HL-60/S4 treated with phorbol 12-myristate 13-acetate at 8.2 ng/mL for 4 days and 3 days (cell line): ENCODE data around the gene CHD8.
"Not testable (repeated sequence)": the region's sequence is repeated elsewhere in the genome, so short reads cannot be mapped to it uniquely, and the experiment has no call there.

Experiments used
- in situ Hi-C: fragments of 300-500 bp; cut with MboI; formaldehyde crosslinking; loops from 2 replicates; pipeline ENCODE4 v1.15.0; 2022; ENCODE audit warnings: low sequenced_read_pairs

Gene CHD8

GRCh38 chr14:21372814-21373213 lies 83.1 kb downstream of the CHD8 start:
- in situ Hi-C loops, result not testable (repeated sequence)

- in situ Hi-C loops, result no loop called here
These were observed 85.8 kb downstream of the CHD8 start for GRCh38 chr14:21369949-21370679.

- in situ Hi-C loops, result no loop called here
These were observed 88.3 kb downstream of the CHD8 start for GRCh38 chr14:21367582-21368144.

- in situ Hi-C loops, result no loop called here
These were observed 99.4 kb downstream of the CHD8 start for GRCh38 chr14:21356511-21356910.

GRCh38 chr14:21352587-21352986 lies 103.3 kb downstream of the CHD8 start:
- in situ Hi-C loops, result no loop called here

GRCh38 chr14:21350539-21350938 lies 105.4 kb downstream of the CHD8 start:
- in situ Hi-C loops, result no loop called here

DNA sequence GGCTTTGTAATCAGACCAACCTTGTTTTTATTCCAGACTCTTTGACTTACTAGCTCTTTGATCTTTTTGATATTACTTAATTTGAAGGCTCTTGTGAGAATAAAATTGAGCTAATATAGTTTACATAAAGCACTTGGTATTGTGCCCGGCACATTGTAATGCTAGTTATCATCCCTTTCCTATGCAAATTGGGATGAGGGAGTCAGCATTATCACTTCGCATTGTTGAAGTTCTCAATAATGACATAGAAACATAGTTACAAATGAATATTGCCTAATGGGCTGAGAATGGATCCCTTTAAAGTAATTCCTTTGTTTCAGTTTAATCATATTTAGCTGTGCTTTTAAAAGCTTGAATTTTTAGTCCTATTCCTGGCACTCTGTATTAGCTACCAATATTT lies 108.7 kb downstream of the CHD8 start:
- in situ Hi-C loops, result no loop called here

DNA sequence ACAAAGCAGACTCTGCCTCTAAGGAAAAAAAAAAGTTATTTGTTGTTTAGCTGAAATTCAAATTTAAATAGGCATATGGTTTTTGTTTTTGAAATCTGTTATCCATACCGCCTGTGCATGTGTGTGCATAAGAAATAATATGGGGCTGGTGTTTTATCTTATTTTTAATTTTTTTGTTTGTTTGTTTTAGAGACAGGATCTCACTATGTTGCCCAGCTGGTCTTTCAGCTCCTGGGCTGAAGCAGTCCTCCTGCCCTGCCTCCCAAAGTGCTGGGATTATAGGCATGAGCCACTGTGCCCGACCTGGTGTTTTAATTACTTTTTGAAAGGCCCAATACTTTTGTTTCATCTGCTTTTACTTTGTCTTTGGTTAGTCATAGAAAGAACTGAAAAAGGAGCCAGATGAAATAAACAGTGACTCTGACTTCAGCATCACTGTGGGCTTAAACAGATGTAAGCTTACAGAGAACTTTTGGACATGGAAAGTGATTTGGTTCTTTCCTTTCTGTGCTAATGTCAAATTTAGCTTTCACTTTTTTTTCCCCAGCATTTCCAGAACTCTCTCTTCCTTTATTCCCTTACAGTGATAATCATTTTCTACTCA lies 109.3 kb downstream of the CHD8 start:
- in situ Hi-C loops, result no loop called here

DNA sequence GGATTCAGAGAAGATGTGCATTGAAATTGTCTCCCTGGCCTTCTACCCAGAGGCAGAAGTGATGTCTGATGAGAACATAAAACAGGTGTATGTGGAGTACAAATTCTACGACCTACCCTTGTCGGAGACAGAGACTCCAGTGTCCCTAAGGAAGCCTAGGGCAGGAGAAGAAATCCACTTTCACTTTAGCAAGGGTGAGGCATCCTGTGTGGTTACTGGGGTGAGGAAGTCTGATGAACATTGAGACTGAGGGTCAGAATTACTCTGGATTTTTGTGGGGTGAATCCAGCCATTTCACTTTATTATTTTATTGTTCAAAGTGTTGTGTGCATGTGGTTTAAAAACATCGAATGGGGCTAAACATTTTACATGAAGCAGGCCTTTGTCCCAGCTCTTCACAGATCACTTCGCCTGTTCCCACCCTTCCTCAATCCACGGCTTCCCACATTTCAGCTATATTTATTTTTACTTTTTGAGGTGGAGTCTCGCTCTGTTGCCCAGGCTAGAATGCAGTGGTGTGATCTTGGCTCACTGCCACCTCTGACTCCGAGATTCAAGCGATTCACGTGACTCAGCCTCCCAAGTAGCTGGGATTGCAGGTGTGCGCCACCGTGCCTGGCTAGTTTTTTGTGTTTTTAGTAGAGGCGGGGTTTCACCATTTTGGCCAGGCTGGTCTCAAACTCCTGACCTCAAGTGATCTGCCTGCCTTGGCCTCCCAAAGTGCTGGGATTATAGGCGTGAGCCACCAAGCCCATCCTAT lies 112.7 kb downstream of the CHD8 start:
- in situ Hi-C loops, result no loop called here
